Hepatocyte (in vitro differentiated cells): ENCODE measurements around the gene NOL11. TPM values are rescaled to one million over a fixed set of nuclear protein-coding genes. Genes with fewer than 3 reads are reported as not detected.
"Not testable (repeated sequence)": the region's sequence is repeated elsewhere in the genome, so short reads cannot be mapped to it uniquely, and the experiment has no call there.

Experiments used
- DNase-seq: peaks from one replicate; pipeline ENCODE4 v3.0.0-alpha.2; 2016; ENCODE audit warnings: low spot score
- H2AFZ ChIP-seq: fragments of 200-600 bp; sonication (generic); 2 replicates; pipeline ENCODE4 v1.6.0; 2016; ENCODE audit warnings: antibody characterized with exemption, mild to moderate bottlenecking
- H3K27ac ChIP-seq: fragments of 200-600 bp; sonication (generic); 2 replicates; pipeline ENCODE4 v1.5.1; 2016; ENCODE audit warnings: mild to moderate bottlenecking
- H3K27me3 ChIP-seq: fragments of 200-600 bp; sonication (generic); 2 replicates; pipeline ENCODE4 v1.6.1; 2016
- H3K36me3 ChIP-seq: fragments of 200-600 bp; sonication (generic); replicated peaks from 2 replicates; pipeline ENCODE4 v1.5.1; 2016; ENCODE audit warnings: low read depth; ENCODE audit not compliant: insufficient read depth
- H3K4me1 ChIP-seq: fragments of 200-600 bp; sonication (generic); 2 replicates; pipeline ENCODE4 v1.5.1; 2016; ENCODE audit warnings: mild to moderate bottlenecking, moderate library complexity; ENCODE audit not compliant: insufficient read depth
- H3K4me2 ChIP-seq: fragments of 200-600 bp; sonication (generic); 2 replicates; pipeline ENCODE4 v1.6.0; 2016
- H3K4me3 ChIP-seq: fragments of 200-600 bp; sonication (generic); 2 replicates; pipeline ENCODE4 v1.5.1; 2016; ENCODE audit warnings: mild to moderate bottlenecking
- H3K79me2 ChIP-seq: fragments of 200-600 bp; sonication (generic); 2 replicates; pipeline ENCODE4 v1.6.0; 2017; ENCODE audit warnings: mild to moderate bottlenecking
- H3K9me2 ChIP-seq: fragments of 200-600 bp; sonication (generic); replicated peaks from 2 replicates; pipeline ENCODE4 v1.6.0; 2017; ENCODE audit warnings: mild to moderate bottlenecking; ENCODE audit not compliant: insufficient read depth
- H3K9me3 ChIP-seq: fragments of 200-600 bp; sonication (generic); 2 replicates; pipeline ENCODE4 v1.5.1; 2016; ENCODE audit warnings: low read depth, mild to moderate bottlenecking
- H4K20me1 ChIP-seq: fragments of 200-600 bp; sonication (generic); 2 replicates; pipeline ENCODE4 v1.6.0; 2016; ENCODE audit warnings: mild to moderate bottlenecking; ENCODE audit not compliant: insufficient read depth, poor library complexity, severe bottlenecking
- CTCF ChIP-seq: fragments of 200-600 bp; sonication (generic); IDR thresholded peaks from 2 replicates; pipeline ENCODE4 v1.5.1; 2016; ENCODE audit warnings: antibody characterized with exemption, mild to moderate bottlenecking; ENCODE audit not compliant: poor library complexity
- EZH2 ChIP-seq: fragments of 200-600 bp; sonication (generic); IDR thresholded peaks from 2 replicates; pipeline ENCODE4 v1.6.1; 2016; ENCODE audit warnings: antibody characterized with exemption, mild to moderate bottlenecking, borderline replicate concordance
- EZH2phosphoT487 ChIP-seq: fragments of 200-600 bp; sonication (generic); IDR thresholded peaks from one replicate; pipeline ENCODE4 v1.6.1; 2018; ENCODE audit warnings: antibody characterized with exemption, mild to moderate bottlenecking, low read depth, moderate library complexity; ENCODE audit not compliant: unreplicated experiment, severe bottlenecking
- WGBS: methylation state at CpG from one replicate; pipeline ENCODE4 v1.1.6; 2016; ENCODE audit warnings: low lambda C conversion rate; ENCODE audit errors: missing lambda C conversion rate; 5-methylcytosine and 5-hydroxymethylcytosine counted together
- polyA plus RNA-seq: library from polyadenylated mRNA; unstranded; fragments of >200 nt; fragmentation: Nextera tagmentation; extraction: Ambion mirVana; gene quantifications from 2 replicates; pipeline ENCODE4 v1.2.1, GENCODE V29; 2016
- total RNA-seq: library from RNA; depleted of rRNA; stranded (reverse); fragments of >200 nt; gene quantifications from 2 replicates; pipeline ENCODE4 v1.2.3, GENCODE V29; 2014

NOL11 gene
- total and polyA plus RNA-seq, 2 experiments from 2014 or later: 23.7 to 35.7 TPM

GRCh38 chr17:67754001-67754400, 36.3 kb downstream of the NOL11 start:
- H3K27ac ChIP-seq: no peak overlapping the region
- no peak for TF ChIP-seq EZH2
- no peak for TF ChIP-seq EZH2phosphoT487
- TF ChIP-seq CTCF: no peak
- H3K4me1 ChIP-seq: no peaks in the 10 kb centered on the region
- H3K9me3 ChIP-seq: no peaks in the 10 kb centered on the region
- no peaks in the 10 kb centered on the region for H4K20me1 ChIP-seq
- H3K36me3 ChIP-seq: no peaks in the 10 kb centered on the region
- no peaks in the 10 kb centered on the region for H3K79me2 ChIP-seq
- H3K4me3 ChIP-seq: no peak overlapping the region
- no peaks in the 10 kb centered on the region for H3K9me2 ChIP-seq
- no peak overlapping the region for H2AFZ ChIP-seq
- WGBS: 98% methylated on average over 5 of the region's 5 CpGs
- H3K4me2 ChIP-seq: no peak overlapping the region
- DNase-seq: no peak
- no peaks in the 10 kb centered on the region for H3K27me3 ChIP-seq

GRCh38 chr17:67754686-67755085, 37.0 kb downstream of the NOL11 start:
- H3K4me3 ChIP-seq, H3K9me3 ChIP-seq, H3K27me3 ChIP-seq, H3K4me2 ChIP-seq, H3K9me2 ChIP-seq, H4K20me1 ChIP-seq, H2AFZ ChIP-seq, H3K27ac ChIP-seq, H3K79me2 ChIP-seq, H3K36me3 ChIP-seq, H3K4me1 ChIP-seq, DNase-seq: not testable (repeated sequence)
- 98% methylated on average over 8 of the region's 8 CpGs for WGBS

- not testable (repeated sequence) for H3K4me2 ChIP-seq, H2AFZ ChIP-seq, H3K9me3 ChIP-seq, H4K20me1 ChIP-seq, H3K36me3 ChIP-seq, H3K27ac ChIP-seq, H3K4me1 ChIP-seq, H3K27me3 ChIP-seq, H3K79me2 ChIP-seq, DNase-seq, H3K9me2 ChIP-seq, H3K4me3 ChIP-seq
- WGBS: 96% methylated on average over 9 of the region's 9 CpGs
Measured at GRCh38 chr17:67756766-67757165, 39.0 kb downstream of the NOL11 start.

GRCh38 chr17:67759355-67760171, 41.8 kb downstream of the NOL11 start:
- 77% methylated on average over 11 of the region's 11 CpGs for WGBS
- DNase-seq: no peak
- H2AFZ ChIP-seq: no peak overlapping the region

More at GRCh38 chr17:67759355-67760171, 41.8 kb downstream of the NOL11 start:
- no peaks in the 10 kb centered on the region for H3K27me3 ChIP-seq
- H3K9me3 ChIP-seq: no peaks in the 10 kb centered on the region
- TF ChIP-seq CTCF (no peak), EZH2phosphoT487 (no peak), EZH2 (no peak)
- H3K79me2 ChIP-seq: no peaks in the 10 kb centered on the region
- no peak overlapping the region for H3K4me3 ChIP-seq
- no peaks in the 10 kb centered on the region for H4K20me1 ChIP-seq
- H3K9me2 ChIP-seq: no peaks in the 10 kb centered on the region
- no peak overlapping the region for H3K27ac ChIP-seq
- no peak overlapping the region for H3K4me2 ChIP-seq
- no peaks in the 10 kb centered on the region for H3K36me3 ChIP-seq
- no peaks in the 10 kb centered on the region for H3K4me1 ChIP-seq
